H1 (cell line): ENCODE results near the gene HNRNPA3. TPM values are rescaled to one million over a fixed set of nuclear protein-coding genes. Genes with fewer than 3 reads are reported as not detected.

ENCODE experiments used
- CTCF ChIA-PET: fragments of 300-600 bp; sonication (Branson Sonifier 250); formaldehyde crosslinking; loops from one replicate; lab custom pipeline; 2021; ENCODE audit not compliant: partially characterized antibody; lab: Charles Lee
- POLR2A ChIA-PET: fragments of 300-600 bp; sonication (Branson Sonifier 250); formaldehyde crosslinking; loops from one replicate; lab custom pipeline; 2021; ENCODE audit warnings: inconsistent platforms; ENCODE audit not compliant: partially characterized antibody; lab: Charles Lee
- DNase-seq, 2 experiments: peaks; one replicate each; pipeline versions ENCODE4 v3.0.0 to v3.0.0-alpha.2; 2010 to 2022; ENCODE audit warnings: low spot score in 2 of 2, low read depth in 1 of 2, mixed read lengths in 1 of 2
- FAIRE-seq: peaks from 2 replicates; lab custom pipeline; 2011; peaks lifted over from hg19 to GRCh38; lab: Jason Lieb, UNC
- H2AFZ ChIP-seq: 2 replicates; pipeline ENCODE4 v1.8.1; 2012; ENCODE audit warnings: low read length, inconsistent platforms
- H2AK5ac ChIP-seq: 2 replicates; pipeline ENCODE4 v1.6.1; 2013; ENCODE audit warnings: low read depth, low read length
- H2BK120ac ChIP-seq: replicated peaks from 2 replicates; pipeline ENCODE3; 2013; ENCODE audit warnings: low read depth, low read length, inconsistent platforms
- H2BK12ac ChIP-seq: 2 replicates; pipeline ENCODE4 v1.6.1; 2013; ENCODE audit warnings: low read depth, low read length
- H2BK15ac ChIP-seq: 2 replicates; pipeline ENCODE4 v1.6.1; 2013; ENCODE audit warnings: low read length
- H2BK20ac ChIP-seq: 2 replicates; pipeline ENCODE4 v1.6.1; 2013; ENCODE audit warnings: low read length
- H2BK5ac ChIP-seq: 2 replicates; pipeline ENCODE4 v1.6.1; 2013; ENCODE audit warnings: low read depth, low read length
- H3K14ac ChIP-seq: 2 replicates; pipeline ENCODE4 v1.6.1; 2013; ENCODE audit warnings: inconsistent platforms; ENCODE audit not compliant: insufficient read length
- H3K18ac ChIP-seq: 2 replicates; pipeline ENCODE4 v1.6.1; 2013; ENCODE audit warnings: low read length; ENCODE audit errors: extremely low read depth
- H3K23ac ChIP-seq: 2 replicates; pipeline ENCODE4 v1.6.1; 2013; ENCODE audit warnings: inconsistent platforms; ENCODE audit not compliant: insufficient read length
- H3K23me2 ChIP-seq: 2 replicates; pipeline ENCODE4 v1.6.1; 2013; ENCODE audit warnings: low read depth, low read length
- H3K27ac ChIP-seq: 2 replicates; pipeline ENCODE4 v1.6.1; 2011; ENCODE audit warnings: low read depth, low read length, inconsistent platforms
- H3K27me3 ChIP-seq, 4 experiments: replicated peaks in 1 of 4; 1 replicate in 1 of 4; 2 replicates in 3 of 4; pipeline versions ENCODE4 v1.6.1 to v1.8.1; 2011 to 2013; ENCODE audit warnings: low read length in 3 of 4, mild to moderate bottlenecking in 3 of 4, inconsistent platforms in 2 of 4, mixed read lengths in 2 of 4, moderate library complexity in 1 of 4; ENCODE audit not compliant: control insufficient read depth in 3 of 4, insufficient read depth in 3 of 4; ENCODE audit errors: extremely low read depth in 1 of 4
- H3K36me3 ChIP-seq, 4 experiments: 2 replicates each; pipeline versions ENCODE4 v1.6.1 to v1.8.1; 2011 to 2013; ENCODE audit warnings: mild to moderate bottlenecking in 4 of 4, low read length in 3 of 4, moderate library complexity in 2 of 4, control low read depth in 1 of 4, inconsistent platforms in 1 of 4; ENCODE audit not compliant: insufficient read depth in 4 of 4, control insufficient read depth in 2 of 4
- H3K4ac ChIP-seq: replicated peaks from 2 replicates; pipeline ENCODE3; 2013; ENCODE audit warnings: low read length, low read depth, mixed read lengths, inconsistent platforms; ENCODE audit not compliant: insufficient read length
- H3K4me1 ChIP-seq, 4 experiments: replicated peaks in 1 of 4; 1 replicate in 1 of 4; 2 replicates in 3 of 4; pipeline versions ENCODE4 v1.6.1 to v1.8.1; 2011 to 2013; ENCODE audit warnings: low read length in 3 of 4, inconsistent platforms in 2 of 4, mixed read lengths in 1 of 4; ENCODE audit not compliant: insufficient read depth in 4 of 4, control insufficient read depth in 3 of 4
- H3K4me2 ChIP-seq, 2 experiments: 2 replicates each; pipeline versions ENCODE4 v1.6.1 to v1.8.1; 2011 to 2013; ENCODE audit warnings: low read depth in 2 of 2, low read length in 2 of 2, control low read depth in 1 of 2, inconsistent platforms in 1 of 2, mild to moderate bottlenecking in 1 of 2; ENCODE audit not compliant: insufficient read depth in 1 of 2
- H3K4me3 ChIP-seq, 4 experiments: fragments of 200-600, 300-600 bp in 1 of 4; sonication (generic), shearing (Covaris generic), sonication (Bioruptor Twin) in 1 of 4; 2 replicates each; pipeline versions ENCODE4 v1.5.1 to v1.8.1; 2011 to 2016; ENCODE audit warnings: low read length in 4 of 4, low read depth in 3 of 4, control low read depth in 2 of 4, inconsistent platforms in 2 of 4, mild to moderate bottlenecking in 2 of 4, mixed read lengths in 1 of 4, moderate library complexity in 1 of 4; ENCODE audit not compliant: insufficient read depth in 2 of 4; ENCODE audit errors: extremely low read depth in 1 of 4
- H3K56ac ChIP-seq: replicated peaks from 2 replicates; pipeline ENCODE3; 2013; ENCODE audit warnings: low read depth, mild to moderate bottlenecking, mixed read lengths, low read length, inconsistent platforms; ENCODE audit not compliant: insufficient read length
- H3K79me1 ChIP-seq: 2 replicates; pipeline ENCODE4 v1.6.1; 2013; ENCODE audit warnings: low read depth, low read length, control low read depth
- H3K79me2 ChIP-seq, 2 experiments: 2 replicates each; pipeline versions ENCODE4 v1.6.1 to v1.8.1; 2012 to 2013; ENCODE audit warnings: low read length in 2 of 2, mild to moderate bottlenecking in 2 of 2, inconsistent platforms in 1 of 2; ENCODE audit not compliant: insufficient read depth in 2 of 2, control insufficient read depth in 1 of 2
- H3K9ac ChIP-seq, 4 experiments: replicated peaks in 1 of 4; 1 replicate in 1 of 4; 2 replicates in 3 of 4; pipeline versions ENCODE4 v1.6.1 to v1.8.1; 2011 to 2013; ENCODE audit warnings: low read depth in 3 of 4, low read length in 3 of 4, control low read depth in 2 of 4, mild to moderate bottlenecking in 2 of 4, moderate library complexity in 2 of 4, inconsistent platforms in 1 of 4; ENCODE audit errors: extremely low read depth in 1 of 4
- H3K9me3 ChIP-seq, 2 experiments: 2 replicates each; pipeline versions ENCODE4 v1.6.1 to v1.8.1; 2012 to 2013; ENCODE audit warnings: mild to moderate bottlenecking in 2 of 2, moderate library complexity in 2 of 2, control low read depth in 1 of 2, inconsistent platforms in 1 of 2, low read depth in 1 of 2, low read length in 1 of 2, mixed read lengths in 1 of 2; ENCODE audit not compliant: insufficient read depth in 2 of 2
- H4K20me1 ChIP-seq, 2 experiments: replicated peaks in 1 of 2; 2 replicates each; pipeline versions ENCODE3 to v1.8.1; 2011 to 2013; ENCODE audit warnings: inconsistent platforms in 2 of 2, low read length in 2 of 2, mild to moderate bottlenecking in 1 of 2; ENCODE audit not compliant: insufficient read depth in 2 of 2, control insufficient read depth in 1 of 2
- H4K5ac ChIP-seq: 2 replicates; pipeline ENCODE4 v1.6.1; 2013; ENCODE audit warnings: low read length, low read depth, mixed read lengths, inconsistent platforms; ENCODE audit not compliant: insufficient read length
- H4K8ac ChIP-seq: 2 replicates; pipeline ENCODE4 v1.8.0; 2013; ENCODE audit warnings: mild to moderate bottlenecking, moderate library complexity, low read length, inconsistent platforms; ENCODE audit not compliant: insufficient read depth; ENCODE audit errors: extremely low read depth
- H4K91ac ChIP-seq: replicated peaks from 2 replicates; pipeline ENCODE3; 2013; ENCODE audit warnings: low read length, mixed read lengths, inconsistent platforms; ENCODE audit not compliant: insufficient read length
- FOSL1 ChIP-seq: IDR thresholded peaks from 2 replicates; pipeline ENCODE4 v1.6.1; 2011; ENCODE audit warnings: mild to moderate bottlenecking, low read depth, low read length, moderate library complexity; ENCODE audit not compliant: insufficient read depth
- PHF8 ChIP-seq: fragments of 200-600 bp; sonication (generic); conservative IDR thresholded peaks from 2 replicates; pipeline ENCODE4 v1.7.1; 2012; ENCODE audit warnings: low read depth, mild to moderate bottlenecking, inconsistent platforms, low read length, moderate library complexity
- SIRT6 ChIP-seq: IDR thresholded peaks from one replicate; pipeline ENCODE4 v1.7.1; 2012; ENCODE audit warnings: low read length, inconsistent platforms
- SP1 ChIP-seq: IDR thresholded peaks from 2 replicates; pipeline ENCODE4 v1.6.1; 2011; ENCODE audit warnings: low read depth, low read length
- SP4 ChIP-seq: IDR thresholded peaks from 2 replicates; pipeline ENCODE4 v1.6.1; 2012; ENCODE audit warnings: low read length, inconsistent platforms
- TAF1 ChIP-seq: IDR thresholded peaks from 2 replicates; pipeline ENCODE4 v1.6.1; 2011; ENCODE audit warnings: mild to moderate bottlenecking, low read depth, low read length
- TAF7 ChIP-seq: optimal IDR thresholded peaks from 2 replicates; pipeline ENCODE3; 2011; ENCODE audit warnings: low read depth, mild to moderate bottlenecking, inconsistent platforms, low read length, moderate library complexity, borderline replicate concordance
- TBP ChIP-seq: IDR thresholded peaks from 2 replicates; pipeline ENCODE4 v1.6.1; 2011; ENCODE audit warnings: low read depth, low read length, improper control_type of control experiment
- ZNF274 ChIP-seq: IDR thresholded peaks from 2 replicates; pipeline ENCODE4 v1.7.0; 2012; ENCODE audit warnings: low read length, borderline replicate concordance; ENCODE audit errors: extremely low read depth
- WGBS, 2 experiments: shearing (Covaris generic) in 1 of 2; methylation state at CpG; one replicate each; pipeline versions ENCODE4 v1.1.6 to v1.1.7; 2013 to 2015; ENCODE audit warnings: low lambda C conversion rate in 2 of 2, mixed read lengths in 2 of 2, inconsistent platforms in 1 of 2, low coverage in 1 of 2, missing lambda C conversion rate in 1 of 2; ENCODE audit not compliant: insufficient replicate concordance in 2 of 2, insufficient coverage in 1 of 2, insufficient read length in 1 of 2; ENCODE audit errors: extremely low coverage in 1 of 2, missing lambda C conversion rate in 1 of 2; 5-methylcytosine and 5-hydroxymethylcytosine counted together
- polyA plus RNA-seq, 7 experiments: library from polyadenylated mRNA; depleted of rRNA in 3 of 7; stranded (reverse) in 5 of 7; unstranded in 2 of 7; fragments of >200 nt in 5 of 7; fragments of 200-250 nt in 2 of 7; gene quantifications; 1 replicate in 5 of 7; 2 replicates in 1 of 7; 4 replicates in 1 of 7; pipeline versions ENCODE4 v1.2.1 to v1.2.3, GENCODE V29; 2011 to 2013; ENCODE audit warnings: missing spikeins in 2 of 7, mixed read lengths in 2 of 7
- total RNA-seq: library from RNA; stranded (reverse); fragmentation: NEBNext Ultra II Directional; extraction: Animal tissue kit (Norgen Biotek cat#: 25700); gene quantifications from 2 replicates; pipeline ENCODE4 v1.2.1, GENCODE V29; 2021
- TF ChIP-seq, protein P1 (sequence below): IDR thresholded peaks from 2 replicates; pipeline ENCODE4 v1.6.1; 2011; ENCODE audit warnings: low read length, improper control_type of control experiment

HNRNPA3 gene
- total and polyA plus RNA-seq, 2 of the 8 experiments (the other 6 are each of a cell fraction or from before 2014, with no cell fraction given): 66.1 to 408 TPM

DNA sequence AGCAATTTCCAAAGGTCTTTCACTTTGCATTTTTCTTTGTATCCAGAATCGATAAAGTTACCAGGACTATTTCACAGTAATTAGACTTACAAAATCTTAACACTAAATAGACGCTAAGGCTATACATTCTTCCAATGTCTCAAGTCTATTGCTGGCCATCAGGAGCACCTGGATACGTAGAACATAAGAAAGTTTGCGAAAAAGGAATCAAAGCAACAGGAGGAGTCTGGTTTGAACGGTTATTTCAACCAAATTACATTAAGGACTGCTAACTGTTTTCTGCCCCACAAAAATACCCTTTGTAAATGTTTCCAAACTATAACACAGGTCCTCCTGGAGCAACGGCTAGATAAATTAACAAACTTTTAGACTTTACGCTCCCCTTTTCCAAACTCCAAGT lies 1.4 kb upstream of the HNRNPA3 start:
- Histone ChIP-seq H3K14ac (no peak overlapping the region), H4K91ac (no peak overlapping the region), H3K4me3 (peak overlapping the region; percentile 60 to 91 (median 70); a peak in 7 of 8 replicates), H3K79me2 (peaks cover 10 to 49% of the 10 kb centered on the region in 2 experiments), H2BK12ac (no peak overlapping the region; the same call in 1 of the 2 replicates), H4K8ac (no peak overlapping the region), H2BK120ac (no peak overlapping the region), H4K20me1 (peaks cover 7 to 10% of the 10 kb centered on the region in 2 experiments), H3K4me1 (peaks cover 3 to 5% (median 5%) of the 10 kb centered on the region in 4 experiments; a peak in 5 of 7 replicates), H3K36me3 (peaks cover 6 to 16% (median 11%) of the 10 kb centered on the region in 4 experiments), H3K9me3 (no peaks in the 10 kb centered on the region)
- no peak for DNase-seq
- TF ChIP-seq TAF1 (no peak), TBP (no peak), PHF8 (no peak), FOSL1 (no peak), SP4 (no peak), ZNF274 (no peak), SP1 (no peak), SIRT6 (no peak), TAF7 (no peak)
- TF ChIP-seq, protein P1, sequence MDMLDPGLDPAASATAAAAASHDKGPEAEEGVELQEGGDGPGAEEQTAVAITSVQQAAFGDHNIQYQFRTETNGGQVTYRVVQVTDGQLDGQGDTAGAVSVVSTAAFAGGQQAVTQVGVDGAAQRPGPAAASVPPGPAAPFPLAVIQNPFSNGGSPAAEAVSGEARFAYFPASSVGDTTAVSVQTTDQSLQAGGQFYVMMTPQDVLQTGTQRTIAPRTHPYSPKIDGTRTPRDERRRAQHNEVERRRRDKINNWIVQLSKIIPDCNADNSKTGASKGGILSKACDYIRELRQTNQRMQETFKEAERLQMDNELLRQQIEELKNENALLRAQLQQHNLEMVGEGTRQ: no peak
- TF ChIP-seq, all 59 proteins: peak for 0
- WGBS, 2 experiments: 80% methylated on average over 7 of the region's 7 CpGs; no CpG with 5 or more reads in 1 of the 2 experiments
- peak overlapping the region in 3 of 4 experiments; percentile 82 to 99 (median 98); a peak in 3 of 7 replicates for H3K9ac ChIP-seq
- no peak overlapping the region for H3K56ac ChIP-seq
- no peaks in the 10 kb centered on the region; the same call in 1 of the 2 replicates for H3K23me2 ChIP-seq
- no peak overlapping the region for H3K18ac ChIP-seq
- FAIRE-seq: no peak
- no peak overlapping the region for H2AFZ ChIP-seq
- peak overlapping the region; percentile 75 for H4K5ac ChIP-seq
- H2AK5ac ChIP-seq: no peak overlapping the region
- H3K4me2 ChIP-seq: peak overlapping the region; percentile 86 to 88
- H3K4ac ChIP-seq: no peak overlapping the region
- CTCF ChIA-PET: interaction anchor here (0.7 to 1.4 kb wide), 4 partner anchors 13 to 73 kb away, joined by 3 to 9 read pairs (median 4); no protein-coding TSS in a partner anchor
- peak overlapping the region; percentile 97 for H3K27ac ChIP-seq
- no peak overlapping the region for H2BK15ac ChIP-seq
- H3K79me1 ChIP-seq: no peaks in the 10 kb centered on the region
- POLR2A ChIA-PET: interaction anchor here (1.3 to 5.0 kb wide), 15 partner anchors 11 to 53 kb away, joined by 4 to 128 read pairs (median 6); partner anchors contain the start of gene NFE2L2
- no peak overlapping the region for H2BK20ac ChIP-seq
- H3K27me3 ChIP-seq: no peaks in the 10 kb centered on the region
- H3K23ac ChIP-seq: no peak overlapping the region
- 0 out of 2 replicates have a peak overlapping the region, but pooled peaks have one; percentile 6 for H2BK5ac ChIP-seq
